ENCODE results near the gene CASZ1. TPM values are rescaled to one million over a fixed set of nuclear protein-coding genes. Genes with fewer than 3 reads are reported as not detected.

CASZ1 gene
- total and polyA plus RNA-seq, 5 donors from 2014 or later = 0.57 to 55.1 (median 1.1) TPM

- ATAC-seq (ENCODE audit: low read depth in 2 of 2) (no peak), DNase-seq (no peak)
- no peaks in the 10 kb centered on the region for H3K27me3 ChIP-seq (ENCODE audit: control insufficient read depth, insufficient read depth, low read length)
- no peak overlapping the region for H3K4me3 Mint-ChIP-seq
- no peaks in the 10 kb centered on the region for H3K36me3 ChIP-seq (ENCODE audit: control insufficient read depth, insufficient read depth, low read length)
- no peaks in the 10 kb centered on the region for H3K27me3 Mint-ChIP-seq
- no peak overlapping the region for H3K27ac Mint-ChIP-seq
- no peak overlapping the region for H3K4me3 ChIP-seq (ENCODE audit: low read depth, low read length)
- H3K36me3 Mint-ChIP-seq = no peaks in the 10 kb centered on the region
- H3K4me1 Mint-ChIP-seq = no peaks in the 10 kb centered on the region
- H3K4me1 ChIP-seq (ENCODE audit: control insufficient read depth, insufficient read depth, low read length, poor library complexity, severe bottlenecking) = no peaks in the 10 kb centered on the region
- no peaks in the 10 kb centered on the region for H3K9me3 Mint-ChIP-seq
- no peaks in the 10 kb centered on the region for H3K9me3 ChIP-seq (ENCODE audit: control insufficient read depth in 2 of 2, low read length in 2 of 2)
- no peak overlapping the region for H3K27ac ChIP-seq (ENCODE audit: insufficient read depth, low read length, poor library complexity, severe bottlenecking)
Observed at GRCh38 chr1:10665226-10665625, 131.2 kb downstream of the CASZ1 start.

DNA sequence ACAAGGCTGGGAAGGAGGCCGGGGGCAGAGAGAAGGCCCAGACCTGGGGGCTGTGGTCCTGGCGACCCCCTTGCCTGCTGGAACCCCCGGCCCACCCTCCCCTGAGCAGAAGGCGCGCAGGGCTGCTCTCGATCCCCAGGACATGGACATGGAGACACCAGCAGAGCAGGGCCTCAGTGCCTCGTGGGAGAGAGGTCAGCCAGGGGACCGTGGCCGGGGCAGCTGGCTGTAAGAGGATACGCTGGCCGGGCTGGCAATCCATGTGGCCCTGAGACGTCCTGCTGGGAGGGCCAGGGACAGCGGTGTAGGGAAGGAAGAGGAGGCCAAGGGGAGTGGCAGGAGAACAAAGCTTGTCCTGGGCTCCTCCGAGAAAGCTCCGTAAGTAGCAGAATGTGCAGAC lies 132.2 kb downstream of the CASZ1 start:
- no peaks in the 10 kb centered on the region for H3K27me3 ChIP-seq (ENCODE audit: control insufficient read depth, insufficient read depth, low read length)
- DNase-seq (no peak), ATAC-seq (ENCODE audit: low read depth in 2 of 2) (no peak)
- no peaks in the 10 kb centered on the region for H3K36me3 ChIP-seq (ENCODE audit: control insufficient read depth, insufficient read depth, low read length)
- H3K4me3 ChIP-seq (ENCODE audit: low read depth, low read length) = no peak overlapping the region
- no peaks in the 10 kb centered on the region for H3K4me1 Mint-ChIP-seq
- H3K4me3 Mint-ChIP-seq = no peak overlapping the region
- no peak overlapping the region for H3K27ac ChIP-seq (ENCODE audit: insufficient read depth, low read length, poor library complexity, severe bottlenecking)
- no peak overlapping the region for H3K27ac Mint-ChIP-seq
- no peaks in the 10 kb centered on the region for H3K27me3 Mint-ChIP-seq
- H3K9me3 ChIP-seq (ENCODE audit: control insufficient read depth in 2 of 2, low read length in 2 of 2) = no peaks in the 10 kb centered on the region
- no peaks in the 10 kb centered on the region for H3K9me3 Mint-ChIP-seq
- no peaks in the 10 kb centered on the region for H3K36me3 Mint-ChIP-seq
- no peaks in the 10 kb centered on the region for H3K4me1 ChIP-seq (ENCODE audit: control insufficient read depth, insufficient read depth, low read length, poor library complexity, severe bottlenecking)

DNA sequence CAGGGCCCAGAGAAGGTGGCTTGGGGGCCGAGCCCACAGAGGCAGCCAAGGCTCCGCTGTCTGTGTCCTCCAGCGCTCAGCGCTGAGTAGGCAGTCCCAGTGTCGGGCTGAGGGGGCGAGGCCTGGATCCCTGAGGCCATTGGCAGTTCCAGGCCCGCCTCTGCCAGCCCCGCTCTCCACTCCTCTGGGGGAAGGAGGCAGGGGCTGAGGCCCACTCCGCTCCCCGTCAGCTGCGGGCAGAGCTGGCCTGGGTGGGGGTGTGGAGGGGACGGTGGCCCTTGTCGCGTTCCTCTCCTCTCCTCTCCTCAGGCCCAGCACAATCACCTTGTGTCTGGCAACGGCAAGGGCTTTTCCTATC lies 132.8 kb downstream of the CASZ1 start:
- Histone ChIP-seq H3K4me1 (ENCODE audit: control insufficient read depth, insufficient read depth, low read length, poor library complexity, severe bottlenecking) (no peaks in the 10 kb centered on the region), H3K27me3 (ENCODE audit: control insufficient read depth, insufficient read depth, low read length) (no peaks in the 10 kb centered on the region), H3K36me3 (ENCODE audit: control insufficient read depth, insufficient read depth, low read length) (no peaks in the 10 kb centered on the region), H3K27ac (ENCODE audit: insufficient read depth, low read length, poor library complexity, severe bottlenecking) (no peak overlapping the region), H3K9me3 (ENCODE audit: control insufficient read depth in 2 of 2, low read length in 2 of 2) (no peaks in the 10 kb centered on the region), H3K4me3 (ENCODE audit: low read depth, low read length) (no peak overlapping the region)
- DNase-seq = no peak
- no peak overlapping the region for H3K4me3 Mint-ChIP-seq
- H3K27me3 Mint-ChIP-seq = no peaks in the 10 kb centered on the region
- no peak for ATAC-seq (ENCODE audit: low read depth in 2 of 2)
- no peak overlapping the region for H3K27ac Mint-ChIP-seq
- H3K4me1 Mint-ChIP-seq = no peaks in the 10 kb centered on the region
- no peaks in the 10 kb centered on the region for H3K36me3 Mint-ChIP-seq
- H3K9me3 Mint-ChIP-seq = no peaks in the 10 kb centered on the region

DNA sequence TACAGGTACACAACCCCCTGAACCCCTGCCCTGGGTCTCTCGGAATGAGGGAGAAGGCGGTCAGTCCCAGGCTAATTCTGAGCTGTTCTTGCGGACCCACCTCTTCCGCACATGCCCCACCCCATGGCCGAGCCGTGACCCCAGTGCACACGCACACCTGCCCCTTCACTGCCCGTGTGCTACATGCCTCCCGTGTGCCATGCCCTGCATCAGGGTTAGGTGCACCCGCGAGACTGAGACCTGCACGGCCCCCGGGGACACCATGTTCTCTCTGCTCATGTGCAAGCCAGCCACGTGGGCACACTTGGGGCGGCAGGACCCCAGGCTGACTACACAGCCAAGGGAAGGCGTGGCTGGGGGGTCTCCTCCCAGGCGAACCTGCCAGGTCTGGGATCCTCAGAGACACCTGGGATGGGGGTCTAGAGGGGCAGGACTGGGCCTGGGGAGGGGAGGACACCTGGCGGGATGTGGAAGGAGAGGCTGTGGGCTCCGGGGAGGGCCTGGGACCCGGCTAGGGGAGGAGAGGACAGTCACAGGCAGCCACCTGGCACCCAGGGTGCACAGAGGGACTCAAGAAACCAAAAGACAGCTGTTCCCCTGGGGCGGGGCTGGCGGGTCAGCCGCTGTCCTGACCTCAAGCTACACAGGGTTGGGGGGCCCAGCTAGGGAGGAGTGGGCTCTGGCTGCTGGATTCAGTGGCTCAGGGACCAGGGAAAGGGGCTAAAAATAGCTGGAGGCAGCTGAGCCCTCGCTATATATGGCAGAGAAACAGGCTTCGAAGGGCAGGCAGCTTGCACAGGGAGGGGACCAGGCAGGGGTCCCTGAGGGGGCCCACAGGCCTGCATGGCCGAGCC lies 133.4 kb downstream of the CASZ1 start:
- Histone ChIP-seq H3K4me1 (ENCODE audit: control insufficient read depth, insufficient read depth, low read length, poor library complexity, severe bottlenecking) (no peaks in the 10 kb centered on the region), H3K36me3 (ENCODE audit: control insufficient read depth, insufficient read depth, low read length) (no peaks in the 10 kb centered on the region), H3K27me3 (ENCODE audit: control insufficient read depth, insufficient read depth, low read length) (no peaks in the 10 kb centered on the region), H3K27ac (ENCODE audit: insufficient read depth, low read length, poor library complexity, severe bottlenecking) (no peak overlapping the region), H3K9me3 (ENCODE audit: control insufficient read depth in 2 of 2, low read length in 2 of 2) (no peaks in the 10 kb centered on the region), H3K4me3 (ENCODE audit: low read depth, low read length) (no peak overlapping the region)
- no peaks in the 10 kb centered on the region for H3K27me3 Mint-ChIP-seq
- H3K27ac Mint-ChIP-seq = no peak overlapping the region
- H3K4me1 Mint-ChIP-seq = no peaks in the 10 kb centered on the region
- DNase-seq (no peak), ATAC-seq (ENCODE audit: low read depth in 2 of 2) (no peak)
- H3K9me3 Mint-ChIP-seq = no peaks in the 10 kb centered on the region
- no peak overlapping the region for H3K4me3 Mint-ChIP-seq
- H3K36me3 Mint-ChIP-seq = no peaks in the 10 kb centered on the region

- H3K4me3 Mint-ChIP-seq = no peak overlapping the region
- no peak for DNase-seq
- H3K9me3 Mint-ChIP-seq = no peaks in the 10 kb centered on the region
- H3K27ac Mint-ChIP-seq = no peak overlapping the region
- Histone ChIP-seq H3K4me3 (ENCODE audit: low read depth, low read length) (no peak overlapping the region), H3K27me3 (ENCODE audit: control insufficient read depth, insufficient read depth, low read length) (no peaks in the 10 kb centered on the region), H3K4me1 (ENCODE audit: control insufficient read depth, insufficient read depth, low read length, poor library complexity, severe bottlenecking) (no peaks in the 10 kb centered on the region), H3K27ac (ENCODE audit: insufficient read depth, low read length, poor library complexity, severe bottlenecking) (no peak overlapping the region), H3K36me3 (ENCODE audit: control insufficient read depth, insufficient read depth, low read length) (no peaks in the 10 kb centered on the region), H3K9me3 (ENCODE audit: control insufficient read depth in 2 of 2, low read length in 2 of 2) (no peaks in the 10 kb centered on the region)
- no peaks in the 10 kb centered on the region for H3K27me3 Mint-ChIP-seq
- no peaks in the 10 kb centered on the region for H3K36me3 Mint-ChIP-seq
- ATAC-seq (ENCODE audit: low read depth in 2 of 2) = no peak
- H3K4me1 Mint-ChIP-seq = no peaks in the 10 kb centered on the region
Observed at GRCh38 chr1:10662090-10662688, 134.3 kb downstream of the CASZ1 start.

DNA sequence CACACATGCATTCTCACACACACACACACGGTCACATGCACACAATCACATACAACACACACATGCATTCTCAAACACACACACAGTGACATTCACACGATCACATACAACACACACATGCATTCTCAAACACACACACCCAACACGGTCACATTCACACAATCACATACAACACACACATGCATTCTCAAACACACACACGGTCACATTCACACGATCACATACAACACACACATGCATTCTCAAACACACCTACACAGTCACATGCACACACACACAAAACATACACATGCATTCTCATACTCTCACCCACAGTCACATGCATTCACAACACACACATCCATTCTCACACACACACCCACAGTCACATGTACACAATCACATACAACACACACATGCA lies 135.0 kb downstream of the CASZ1 start:
- Mint-ChIP-seq H3K4me1 (no peaks in the 10 kb centered on the region), H3K36me3 (no peaks in the 10 kb centered on the region), H3K27me3 (no peaks in the 10 kb centered on the region), H3K9me3 (no peaks in the 10 kb centered on the region), H3K4me3 (no peak overlapping the region), H3K27ac (no peak overlapping the region)
- no peaks in the 10 kb centered on the region for H3K36me3 ChIP-seq (ENCODE audit: control insufficient read depth, insufficient read depth, low read length)
- H3K4me1 ChIP-seq (ENCODE audit: control insufficient read depth, insufficient read depth, low read length, poor library complexity, severe bottlenecking) = no peaks in the 10 kb centered on the region
- no peaks in the 10 kb centered on the region for H3K9me3 ChIP-seq (ENCODE audit: control insufficient read depth in 2 of 2, low read length in 2 of 2)
- H3K4me3 ChIP-seq (ENCODE audit: low read depth, low read length) = no peak overlapping the region
- H3K27ac ChIP-seq (ENCODE audit: insufficient read depth, low read length, poor library complexity, severe bottlenecking) = no peak overlapping the region
- no peaks in the 10 kb centered on the region for H3K27me3 ChIP-seq (ENCODE audit: control insufficient read depth, insufficient read depth, low read length)
- ATAC-seq (ENCODE audit: low read depth in 2 of 2) (no peak), DNase-seq (no peak)

- no peaks in the 10 kb centered on the region for H3K27me3 Mint-ChIP-seq
- no peaks in the 10 kb centered on the region for H3K9me3 Mint-ChIP-seq
- H3K36me3 Mint-ChIP-seq = peaks cover 4% of the 10 kb centered on the region
- no peak overlapping the region for H3K27ac Mint-ChIP-seq
- H3K4me3 ChIP-seq (ENCODE audit: low read depth, low read length) = no peak overlapping the region
- no peaks in the 10 kb centered on the region for H3K9me3 ChIP-seq (ENCODE audit: control insufficient read depth in 2 of 2, low read length in 2 of 2)
- no peaks in the 10 kb centered on the region for H3K36me3 ChIP-seq (ENCODE audit: control insufficient read depth, insufficient read depth, low read length)
- no peak overlapping the region for H3K4me3 Mint-ChIP-seq
- no peak for ATAC-seq (ENCODE audit: low read depth in 2 of 2)
- no peaks in the 10 kb centered on the region for H3K4me1 Mint-ChIP-seq
- H3K4me1 ChIP-seq (ENCODE audit: control insufficient read depth, insufficient read depth, low read length, poor library complexity, severe bottlenecking) = no peaks in the 10 kb centered on the region
- DNase-seq = no peak
- H3K27ac ChIP-seq (ENCODE audit: insufficient read depth, low read length, poor library complexity, severe bottlenecking) = no peak overlapping the region
- H3K27me3 ChIP-seq (ENCODE audit: control insufficient read depth, insufficient read depth, low read length) = no peaks in the 10 kb centered on the region
Observed at GRCh38 chr1:10659646-10660540, 136.6 kb downstream of the CASZ1 start.

Measured in CD4-positive, CD25-positive, alpha-beta regulatory T cell (primary cell).